Superior temporal gyrus (tissue), 1 donor: Measurements from ENCODE around the gene MAST3.
"Not testable (repeated sequence)": the region's sequence is repeated elsewhere in the genome, so short reads cannot be mapped to it uniquely, and the experiment has no call there.

Experiments used
- DNase-seq: peaks from one replicate; pipeline ENCODE4 v3.0.0-alpha.2; 2016; ENCODE audit errors: extremely low spot score

The MAST3 gene

GRCh38 chr19:18137657-18138339, 40.2 kb downstream of the MAST3 start:
- no peak for DNase-seq

GRCh38 chr19:18140473-18140872, 42.9 kb downstream of the MAST3 start:
- no peak for DNase-seq

DNA sequence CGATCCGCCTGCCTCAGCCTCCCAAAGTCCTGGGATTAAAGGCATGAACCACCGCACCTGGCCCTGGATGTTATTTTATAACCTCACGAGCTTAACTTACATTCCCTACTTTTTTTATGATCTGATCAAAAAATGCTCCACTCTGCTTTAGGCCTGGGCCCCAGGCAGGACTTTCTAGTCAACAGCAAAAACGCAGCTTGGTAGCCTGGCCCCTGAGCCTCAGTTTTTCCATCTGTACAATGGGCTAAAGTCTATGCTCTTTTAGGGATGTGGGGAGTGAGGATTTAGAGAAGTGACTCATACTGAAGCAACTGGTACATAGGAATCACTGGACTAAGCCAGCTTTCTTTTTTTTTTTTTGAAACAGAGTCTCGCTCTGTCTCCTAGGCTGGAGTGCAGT, 43.5 kb downstream of the MAST3 start:
- DNase-seq: no peak

DNA sequence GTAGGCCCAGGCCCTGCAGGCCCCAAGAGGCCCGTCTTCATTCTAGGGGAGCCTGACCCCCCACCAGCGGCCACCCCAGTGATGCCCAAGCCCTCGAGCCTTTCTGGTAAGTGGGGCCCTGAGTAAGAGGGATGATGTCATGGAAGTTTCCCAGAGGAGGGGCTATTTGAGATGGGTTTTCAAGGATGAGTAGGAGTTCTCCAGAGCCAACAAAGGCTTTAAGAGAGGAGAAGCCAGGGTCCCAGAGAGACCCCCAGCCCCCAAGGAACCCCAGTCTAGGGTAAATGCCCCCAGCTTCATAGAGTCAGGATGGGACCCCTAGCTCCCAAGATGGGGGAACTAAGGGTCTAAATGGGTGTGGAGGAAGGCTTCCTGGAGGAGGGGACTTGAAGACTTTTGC, 46.3 kb downstream of the MAST3 start:
- no peak for DNase-seq

GRCh38 chr19:18144361-18144760, 46.8 kb downstream of the MAST3 start:
- no peak for DNase-seq

DNA sequence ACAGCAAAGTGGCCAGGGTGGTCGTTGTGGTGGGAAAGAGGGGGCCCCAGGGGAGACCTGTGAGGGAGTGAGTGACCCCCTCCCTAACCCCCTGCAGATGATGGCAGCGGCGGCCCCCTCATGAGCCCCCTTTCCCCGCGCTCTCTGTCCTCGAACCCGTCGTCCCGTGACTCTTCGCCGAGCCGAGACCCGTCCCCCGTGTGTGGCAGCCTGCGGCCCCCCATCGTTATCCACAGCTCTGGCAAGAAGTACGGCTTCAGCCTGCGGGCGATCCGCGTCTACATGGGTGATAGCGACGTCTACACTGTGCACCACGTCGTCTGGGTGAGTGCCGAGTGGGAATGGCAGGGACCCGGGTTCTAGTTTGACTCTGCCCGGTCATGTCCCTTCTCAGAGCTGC, 47.3 kb downstream of the MAST3 start:
- DNase-seq: no peak

- no peak for DNase-seq
Measured at GRCh38 chr19:18145391-18145999, 47.9 kb downstream of the MAST3 start.

DNA sequence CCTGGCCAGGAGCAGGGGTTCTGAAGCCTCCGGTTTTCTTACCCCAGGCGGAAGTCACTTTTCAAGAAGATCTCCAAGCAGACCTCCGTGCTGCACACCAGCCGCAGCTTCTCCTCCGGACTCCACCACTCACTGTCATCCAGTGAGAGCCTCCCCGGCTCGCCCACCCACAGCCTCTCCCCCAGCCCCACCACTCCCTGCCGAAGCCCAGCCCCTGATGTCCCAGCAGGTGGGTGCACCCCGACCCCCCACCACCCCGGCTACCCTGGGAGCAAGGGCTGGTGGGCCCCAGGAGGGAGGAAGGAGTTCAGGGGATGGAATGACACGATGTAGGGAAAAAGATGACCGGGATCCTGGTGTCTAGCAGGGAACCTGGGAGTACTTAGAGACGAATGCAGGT, 49.8 kb downstream of the MAST3 start:
- DNase-seq: no peak

DNA sequence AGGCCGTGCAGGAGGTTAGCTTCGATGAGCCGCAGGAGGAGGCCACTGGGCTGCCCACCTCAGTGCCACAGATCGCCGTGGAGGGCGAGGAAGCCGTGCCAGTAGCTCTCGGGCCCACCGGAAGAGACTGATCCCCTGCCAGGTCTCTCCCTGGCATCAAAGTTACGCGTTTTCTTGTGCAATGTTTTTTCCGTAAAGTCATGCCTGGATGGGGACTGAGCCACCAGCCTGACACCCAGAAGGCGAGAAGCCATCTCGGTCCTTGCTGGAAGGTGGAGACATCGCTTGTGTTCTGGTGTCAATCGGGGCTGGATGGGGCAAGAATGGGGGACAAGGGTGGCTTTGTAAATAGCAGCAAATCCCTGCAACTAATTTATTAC, 52.0 kb downstream of the MAST3 start:
- DNase-seq: no peak

DNA sequence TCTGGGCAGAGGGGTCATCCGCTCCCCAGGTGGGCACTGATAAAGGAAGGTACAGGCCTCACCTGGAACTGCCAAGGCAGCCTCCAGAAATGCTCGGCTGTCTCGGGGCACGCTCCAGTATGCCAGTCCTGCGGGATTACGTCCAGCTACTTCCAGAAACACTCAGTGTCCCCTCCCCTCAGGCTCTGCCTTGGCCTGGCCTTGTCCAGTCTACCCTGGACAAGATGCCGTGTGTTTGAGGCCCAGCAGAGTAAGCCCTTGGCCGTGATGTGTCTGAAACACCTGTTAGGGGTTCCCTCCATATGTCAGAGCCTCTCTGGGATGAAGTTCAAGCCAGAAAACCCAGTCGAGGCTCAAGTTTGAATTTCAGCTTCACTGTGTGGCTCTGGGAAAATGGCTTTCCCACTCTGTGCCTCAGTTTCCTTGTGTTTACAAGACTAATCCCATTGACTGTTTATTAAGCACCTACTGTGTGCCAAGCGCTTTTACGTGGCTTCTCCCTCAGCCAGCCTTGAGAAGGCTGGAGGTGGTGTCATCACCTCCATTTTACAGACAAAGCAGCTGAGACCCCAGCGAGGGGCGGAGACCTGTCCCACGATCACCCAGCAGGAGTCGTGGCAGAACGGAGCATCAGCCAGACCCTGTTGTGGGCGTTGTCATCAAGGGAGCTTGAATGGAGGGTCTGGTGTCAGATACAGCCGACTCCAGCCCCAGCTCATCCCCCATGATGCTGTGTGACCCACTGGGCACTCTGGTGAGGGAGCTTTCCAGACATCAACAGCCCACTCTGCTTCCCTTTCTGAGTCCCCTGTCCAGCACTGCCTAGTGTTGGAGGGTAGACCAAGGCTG, 53.4 kb downstream of the MAST3 start:
- no peak for DNase-seq

DNA sequence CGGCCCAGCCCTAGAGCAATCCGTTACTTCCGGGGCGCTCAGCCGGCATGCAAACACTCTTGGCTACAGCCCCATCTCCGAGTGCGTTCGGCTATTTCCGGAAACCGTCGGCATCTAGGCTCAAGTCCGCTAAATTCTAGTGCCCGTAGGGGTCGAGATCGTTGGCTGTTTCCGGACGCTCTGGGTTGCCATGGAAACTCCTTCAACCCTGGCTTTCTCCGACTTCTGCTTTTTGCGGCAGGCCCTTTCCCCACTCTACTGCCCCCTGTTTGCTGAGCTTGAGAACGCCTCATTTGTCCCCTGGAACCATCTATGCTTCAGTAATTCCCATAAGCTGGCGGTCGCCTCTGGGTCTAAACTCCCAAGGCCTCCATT, 54.9 kb downstream of the MAST3 start:
- peak; percentile 96 for DNase-seq

- DNase-seq: peak; percentile 99
Measured at GRCh38 chr19:18152817-18153555, 55.4 kb downstream of the MAST3 start, which contains the start of gene PIK3R2. PIK3R2 (plus strand) TSS chr19:18153163; CDS start chr19:18155880, 2,717 bp downstream.

- DNase-seq: no peak
Measured at GRCh38 chr19:18153556-18154134, 56.1 kb downstream of the MAST3 start.

GRCh38 chr19:18155095-18156087, 57.8 kb downstream of the MAST3 start:
- no peak for DNase-seq

GRCh38 chr19:18156268-18156667, 58.7 kb downstream of the MAST3 start:
- DNase-seq: no peak

- peak; percentile 60 for DNase-seq
Measured at GRCh38 chr19:18156841-18157464, 59.4 kb downstream of the MAST3 start.

DNA sequence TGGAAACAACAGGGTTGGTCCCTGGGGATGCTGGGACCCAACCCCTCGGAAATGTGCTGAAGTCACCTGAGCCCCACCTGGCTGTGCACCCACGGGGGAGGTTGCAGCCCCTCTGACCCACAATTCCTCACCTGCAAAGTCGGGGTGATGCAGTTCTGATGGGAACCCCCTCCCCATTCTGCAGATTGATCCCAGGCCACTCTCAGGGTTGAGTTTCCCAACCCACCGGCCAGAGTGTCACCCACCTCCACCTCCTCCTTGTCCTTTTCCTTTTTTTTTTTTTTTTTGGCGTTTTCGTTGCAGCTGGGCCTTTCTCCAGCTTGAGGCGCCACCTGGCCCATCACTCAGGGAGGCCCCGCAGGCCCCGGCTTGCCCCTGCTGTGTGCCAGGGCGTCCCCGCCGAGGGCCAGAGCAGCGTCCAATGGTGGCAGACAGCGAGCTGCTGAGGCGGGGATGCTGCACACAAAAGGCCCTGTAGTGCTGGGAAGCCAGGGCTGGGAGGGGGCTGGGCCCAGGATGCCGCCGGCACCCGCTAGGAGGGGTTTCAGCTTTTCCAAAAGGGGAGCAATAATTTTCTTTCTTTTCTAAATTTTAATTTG, 60.0 kb downstream of the MAST3 start:
- DNase-seq: peak; percentile 79

GRCh38 chr19:18158467-18158866, 60.9 kb downstream of the MAST3 start:
- DNase-seq: no peak

DNA sequence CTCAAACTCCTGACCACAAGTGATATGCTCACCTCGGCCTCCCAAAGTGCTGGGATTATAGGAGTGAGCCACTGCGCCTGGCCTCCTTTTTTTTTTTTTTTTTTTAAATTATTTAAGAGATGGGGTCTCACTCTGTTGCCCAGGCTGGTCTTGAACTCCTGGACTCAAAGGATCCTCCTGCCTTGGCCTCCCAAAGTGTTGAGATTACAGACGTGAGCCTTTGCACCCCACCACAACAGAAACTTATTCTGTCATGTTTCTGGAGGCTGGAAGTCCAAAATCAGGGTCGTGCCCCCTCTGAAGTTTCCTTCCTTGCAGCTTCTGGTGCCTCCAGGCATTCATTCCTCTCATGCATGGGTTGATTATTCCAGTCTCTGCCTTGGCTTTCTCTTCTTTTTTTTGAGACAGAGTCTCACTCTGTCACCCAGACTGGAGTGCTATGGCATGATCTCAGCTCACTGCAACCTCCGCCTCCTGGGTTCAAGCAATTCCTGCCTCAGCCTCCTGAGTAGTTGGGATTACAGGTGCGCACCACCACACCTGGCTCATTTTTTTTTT, 61.6 kb downstream of the MAST3 start:
- not testable (repeated sequence) for DNase-seq
